Muscle of leg (tissue), 11 donors: ENCODE results near the gene GTF3C5. TPM values are rescaled to one million over a fixed set of nuclear protein-coding genes. Genes with fewer than 3 reads are reported as not detected.

Experiments
- DNase-seq: peaks from one replicate; pipeline ENCODE4 v3.0.0; 2013
- H3K27ac ChIP-seq: one replicate; pipeline ENCODE4 v1.5.1; 2013; ENCODE audit warnings: mild to moderate bottlenecking, low read length, control low read depth
- H3K27me3 ChIP-seq: one replicate; pipeline ENCODE4 v1.6.1; 2013; ENCODE audit warnings: low read length; ENCODE audit not compliant: control insufficient read depth, insufficient read depth
- H3K36me3 ChIP-seq: one replicate; pipeline ENCODE4 v1.6.1; 2013; ENCODE audit warnings: low read length; ENCODE audit not compliant: control insufficient read depth, insufficient read depth
- H3K4me1 ChIP-seq: one replicate; pipeline ENCODE4 v1.6.1; 2013; ENCODE audit warnings: low read length; ENCODE audit not compliant: control insufficient read depth, insufficient read depth
- H3K4me3 ChIP-seq: one replicate; pipeline ENCODE4 v1.5.1; 2013; ENCODE audit warnings: low read length, control low read depth
- H3K9me3 ChIP-seq: replicated peaks from 2 replicates; pipeline ENCODE4 v1.6.1; 2013; ENCODE audit warnings: low read depth, low read length; ENCODE audit not compliant: control insufficient read depth
- WGBS: methylation state at CpG from one replicate; pipeline ENCODE4 v1.1.5; 2013; ENCODE audit warnings: missing lambda C conversion rate; ENCODE audit not compliant: insufficient coverage; 5-methylcytosine and 5-hydroxymethylcytosine counted together
- polyA plus RNA-seq, 8 donors: library from polyadenylated mRNA; unstranded; fragments of 120-200 nt; gene quantifications; one replicate each; pipeline versions ENCODE4 v1.2.1 to v1.2.3, GENCODE V29; 2013; ENCODE audit warnings: inconsistent platforms in 1 of 8, low replicate concordance in 1 of 8; ENCODE audit not compliant: insufficient read length in 8 of 8, insufficient read depth in 1 of 8
- total RNA-seq: library from RNA; stranded (reverse); fragments of 120-200 nt; gene quantifications from one replicate; pipeline ENCODE4 v1.2.4, GENCODE V29; 2013

Gene GTF3C5
- total and polyA plus RNA-seq, 9 donors = 44.6 to 55.1 (median 48.1) TPM

DNA sequence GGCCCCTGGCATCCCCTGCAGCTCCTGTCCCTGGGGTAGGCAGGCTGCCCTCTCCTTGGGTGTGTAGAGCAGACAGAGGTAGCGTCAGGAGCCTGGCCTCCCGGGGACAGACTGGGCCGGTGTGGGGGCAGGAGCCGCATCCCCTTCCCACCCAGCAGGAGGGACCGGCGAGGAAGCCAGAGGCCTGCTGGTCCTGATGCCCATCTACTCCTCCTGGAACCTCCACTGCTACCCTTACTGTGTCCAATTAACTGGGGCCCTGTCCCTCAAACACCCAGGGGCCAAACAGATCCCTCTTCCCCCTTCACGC, 74.6 kb downstream of the GTF3C5 start:
- Histone ChIP-seq H3K27me3 (no peaks in the 10 kb centered on the region), H3K27ac (no peak overlapping the region), H3K36me3 (peaks cover 96% of the 10 kb centered on the region), H3K9me3 (no peaks in the 10 kb centered on the region), H3K4me1 (no peaks in the 10 kb centered on the region), H3K4me3 (no peak overlapping the region)
- 66% methylated on average over 6 of the region's 7 CpGs for WGBS
- DNase-seq = no peak

- DNase-seq = no peak
- WGBS = 89% methylated on average over 15 of the region's 17 CpGs
- Histone ChIP-seq H3K36me3 (peaks cover 93% of the 10 kb centered on the region), H3K27ac (no peak overlapping the region), H3K27me3 (no peaks in the 10 kb centered on the region), H3K9me3 (no peaks in the 10 kb centered on the region), H3K4me1 (no peaks in the 10 kb centered on the region), H3K4me3 (no peak overlapping the region)
These were observed 75.9 kb downstream of the GTF3C5 start for GRCh38 chr9:133106511-133107244.

GRCh38 chr9:133107245-133107722, 76.5 kb downstream of the GTF3C5 start:
- no peaks in the 10 kb centered on the region for H3K27me3 ChIP-seq
- peaks cover 91% of the 10 kb centered on the region for H3K36me3 ChIP-seq
- no peak overlapping the region for H3K27ac ChIP-seq
- H3K4me1 ChIP-seq = peaks cover 3% of the 10 kb centered on the region
- 87% methylated on average over 4 of the region's 13 CpGs for WGBS
- H3K9me3 ChIP-seq = no peaks in the 10 kb centered on the region
- H3K4me3 ChIP-seq = no peak overlapping the region
- no peak for DNase-seq

Other genes starting within 250 kb of the GTF3C5 start
- gene AK8, start 152.7 kb upstream of the GTF3C5 start, total RNA-seq = 0.58 TPM
- under 1 TPM; 0.23 to 0.89 (median 0.61) TPM for gene AK8, start 152.7 kb upstream of the GTF3C5 start, polyA plus RNA-seq
- 1.9 TPM for gene SPACA9, start 152.1 kb upstream of the GTF3C5 start, total RNA-seq
- gene SPACA9, start 152.1 kb upstream of the GTF3C5 start, polyA plus RNA-seq = 1 to 10 TPM; 1.7 to 4.0 (median 2.8) TPM
- 32.2 TPM for gene TSC1, start 86.4 kb upstream of the GTF3C5 start, total RNA-seq
- 10 to 100 TPM; 23.8 to 34.8 (median 26.3) TPM for gene TSC1, start 86.4 kb upstream of the GTF3C5 start, polyA plus RNA-seq
- 0.13 TPM for gene GFI1B, start 52.3 kb upstream of the GTF3C5 start, total RNA-seq
- 1 to 10 TPM in 1 of 8 donors, under 1 TPM in 7; 0.30 to 1.1 (median 0.67) TPM for gene GFI1B, start 52.3 kb upstream of the GTF3C5 start, polyA plus RNA-seq
- gene CEL, start 31.0 kb downstream of the GTF3C5 start, total RNA-seq = 1.5 TPM
- gene CEL, start 31.0 kb downstream of the GTF3C5 start, polyA plus RNA-seq = 10 to 100 TPM in 1 of 8 donors, 1 to 10 TPM in 6, under 1 TPM in 1; 0.97 to 12.0 (median 1.9) TPM
- gene RALGDS, start 90.2 kb downstream of the GTF3C5 start, total RNA-seq = 50.5 TPM
- 10 to 100 TPM; 42.5 to 53.2 (median 47.9) TPM for gene RALGDS, start 90.2 kb downstream of the GTF3C5 start, polyA plus RNA-seq
- gene GBGT1, start 132.9 kb downstream of the GTF3C5 start, total RNA-seq = 4.6 TPM
- 1 to 10 TPM; 3.2 to 5.7 (median 4.5) TPM for gene GBGT1, start 132.9 kb downstream of the GTF3C5 start, polyA plus RNA-seq
- not detected for gene OBP2B, start 178.3 kb downstream of the GTF3C5 start, total RNA-seq
- not detected for gene OBP2B, start 178.3 kb downstream of the GTF3C5 start, polyA plus RNA-seq
- gene ABO, start 244.2 kb downstream of the GTF3C5 start, total RNA-seq = 0.13 TPM
- 1 to 10 TPM in 7 of 8 donors, under 1 TPM in 1; 0.70 to 8.1 (median 2.9) TPM for gene ABO, start 244.2 kb downstream of the GTF3C5 start, polyA plus RNA-seq